Neuronal stem cell (in vitro differentiated cells): ENCODE measurements around the gene CBARP.
A peak's percentile ranks its signal among the peaks of the same experiment; 100 is the strongest.

Experiments
- DNase-seq: peaks from one replicate; pipeline ENCODE4 v3.0.0-alpha.2; 2013; ENCODE audit warnings: low spot score
- H2AFZ ChIP-seq: one replicate; pipeline ENCODE4 v1.6.1; 2013; ENCODE audit warnings: mild to moderate bottlenecking, low read length, inconsistent platforms
- H2AK5ac ChIP-seq: 2 replicates; pipeline ENCODE4 v1.6.1; 2013; ENCODE audit warnings: low read depth, mild to moderate bottlenecking, inconsistent platforms, low read length, moderate library complexity, mixed read lengths
- H2BK120ac ChIP-seq: 2 replicates; pipeline ENCODE4 v1.6.1; 2013; ENCODE audit warnings: low read depth, mild to moderate bottlenecking, inconsistent platforms, low read length, moderate library complexity, mixed read lengths
- H2BK12ac ChIP-seq: one replicate; pipeline ENCODE4 v1.6.1; 2013; ENCODE audit warnings: low read length, inconsistent platforms
- H2BK15ac ChIP-seq: 2 replicates; pipeline ENCODE4 v1.6.1; 2013; ENCODE audit warnings: mild to moderate bottlenecking, low read length, inconsistent platforms, mixed read lengths
- H2BK5ac ChIP-seq: one replicate; pipeline ENCODE4 v1.6.1; 2013; ENCODE audit warnings: inconsistent platforms, mild to moderate bottlenecking, low read length, moderate library complexity
- H3K14ac ChIP-seq: one replicate; pipeline ENCODE4 v1.6.1; 2013; ENCODE audit warnings: low read length, inconsistent platforms
- H3K18ac ChIP-seq: 2 replicates; pipeline ENCODE4 v1.6.1; 2013; ENCODE audit warnings: low read length, inconsistent platforms
- H3K23ac ChIP-seq: 2 replicates; pipeline ENCODE4 v1.6.1; 2013; ENCODE audit warnings: low read depth, mild to moderate bottlenecking, mixed read lengths, low read length, inconsistent platforms; ENCODE audit not compliant: poor library complexity
- H3K27ac ChIP-seq: replicated peaks from 3 replicates; pipeline ENCODE4 v1.5.1; 2013; ENCODE audit warnings: low read length, inconsistent platforms
- H3K27me3 ChIP-seq, 3 experiments: 2 replicates each; pipeline ENCODE4 v1.6.1; 2013; ENCODE audit warnings: low read length in 3 of 3, mild to moderate bottlenecking in 2 of 3, inconsistent platforms in 1 of 3, low read depth in 1 of 3, mixed read lengths in 1 of 3, moderate library complexity in 1 of 3; ENCODE audit not compliant: control insufficient read depth in 3 of 3, insufficient read depth in 3 of 3
- H3K36me3 ChIP-seq, 2 donors: replicated peaks in 1 of 2; 2 replicates each; pipeline ENCODE4 v1.6.1; 2013; ENCODE audit warnings: low read length in 2 of 2; ENCODE audit not compliant: control insufficient read depth in 2 of 2, insufficient read depth in 2 of 2
- H3K4ac ChIP-seq: 2 replicates; pipeline ENCODE4 v1.6.1; 2013; ENCODE audit warnings: inconsistent platforms, mild to moderate bottlenecking, low read length, moderate library complexity
- H3K4me1 ChIP-seq, 2 donors: 1 replicate in 1 of 2; 2 replicates in 1 of 2; pipeline ENCODE4 v1.6.1; 2013; ENCODE audit warnings: low read length in 2 of 2, low read depth in 1 of 2; ENCODE audit not compliant: control insufficient read depth in 2 of 2, insufficient read depth in 1 of 2
- H3K4me2 ChIP-seq: one replicate; pipeline ENCODE4 v1.6.1; 2013; ENCODE audit warnings: mild to moderate bottlenecking, low read length, inconsistent platforms; ENCODE audit not compliant: insufficient read depth, poor library complexity, severe bottlenecking
- H3K4me3 ChIP-seq, 2 donors: 2 replicates each; pipeline ENCODE4 v1.5.1; 2013; ENCODE audit warnings: low read length in 2 of 2, mild to moderate bottlenecking in 2 of 2, inconsistent platforms in 1 of 2, moderate library complexity in 1 of 2
- H3K79me1 ChIP-seq: one replicate; pipeline ENCODE4 v1.6.1; 2013; ENCODE audit warnings: low read depth, mild to moderate bottlenecking, inconsistent platforms, low read length, moderate library complexity
- H3K9ac ChIP-seq: one replicate; pipeline ENCODE4 v1.6.1; 2013; ENCODE audit warnings: mild to moderate bottlenecking, low read depth, low read length, inconsistent platforms; ENCODE audit not compliant: poor library complexity
- H3K9me3 ChIP-seq, 2 donors: replicated peaks in 1 of 2; 2 replicates each; pipeline versions ENCODE3 to v1.6.1; 2013; ENCODE audit warnings: low read length in 2 of 2, mild to moderate bottlenecking in 2 of 2, inconsistent platforms in 1 of 2, low read depth in 1 of 2, mixed read lengths in 1 of 2, moderate library complexity in 1 of 2; ENCODE audit not compliant: control insufficient read depth in 2 of 2, insufficient read depth in 1 of 2
- H4K8ac ChIP-seq: one replicate; pipeline ENCODE4 v1.6.1; 2013; ENCODE audit warnings: low read depth, mild to moderate bottlenecking, inconsistent platforms, low read length, moderate library complexity
- H4K91ac ChIP-seq: one replicate; pipeline ENCODE4 v1.6.1; 2013; ENCODE audit warnings: low read length, low read depth, mild to moderate bottlenecking, inconsistent platforms; ENCODE audit not compliant: poor library complexity
- WGBS, 2 donors: extraction: QIAGEN DNeasy Blood & Tissue Kit; methylation state at CpG; one replicate each; pipeline ENCODE4 v1.1.7; 2013; ENCODE audit warnings: missing lambda C conversion rate in 2 of 2, mixed read lengths in 1 of 2; ENCODE audit not compliant: insufficient read length in 2 of 2, insufficient replicate concordance in 1 of 2; ENCODE audit errors: extremely low coverage in 2 of 2; 5-methylcytosine and 5-hydroxymethylcytosine counted together

CBARP gene

DNA sequence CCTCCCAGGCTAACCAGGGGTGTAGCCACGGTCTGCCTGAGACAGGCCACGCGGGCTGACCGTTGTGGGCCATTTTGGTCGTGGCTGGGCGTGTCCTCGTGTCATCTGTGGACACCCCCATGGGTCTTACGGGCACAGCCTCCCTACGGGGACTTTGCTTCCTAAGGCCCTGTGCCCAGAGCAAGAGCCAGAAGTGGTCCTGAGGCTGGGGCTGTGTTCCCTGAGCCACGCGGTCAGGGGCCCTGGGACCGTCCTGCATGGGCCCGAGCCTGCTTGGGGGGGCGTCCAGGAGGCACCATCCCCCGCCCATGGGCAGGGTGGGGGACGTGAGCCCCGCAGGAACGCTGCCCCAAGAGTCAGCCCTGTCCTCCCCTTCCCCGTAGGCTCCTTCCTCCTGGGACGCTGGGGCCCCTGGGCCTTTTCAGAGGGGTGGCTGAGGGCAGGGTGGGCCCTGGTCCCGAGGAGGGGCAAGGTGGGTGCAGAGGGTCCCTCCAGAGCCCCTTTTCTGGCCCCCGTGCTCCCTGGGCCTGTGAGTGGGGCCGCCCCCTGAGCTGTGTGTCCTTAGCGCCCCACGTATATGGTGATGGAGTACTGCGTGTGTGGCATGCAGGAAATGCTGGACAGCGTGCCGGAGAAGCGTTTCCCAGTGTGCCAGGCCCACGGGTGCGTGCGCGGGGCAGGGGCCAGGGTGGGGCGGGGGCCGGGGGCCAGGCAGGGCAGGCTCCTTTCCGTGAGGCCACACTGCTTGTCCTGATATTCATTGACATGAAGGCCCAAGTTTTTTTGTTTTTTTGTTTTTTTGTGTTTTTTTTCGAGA lies 18.8 kb downstream of the CBARP start:
- peak overlapping the region; percentile 58 for H2BK12ac ChIP-seq
- H3K23ac ChIP-seq, result peak overlapping the region; percentile 80
- H2BK15ac ChIP-seq, result peak overlapping the region; percentile 49
- WGBS, 2 donors, result no CpG with 5 or more reads among the region's 37 CpGs
- H3K18ac ChIP-seq, result peak overlapping the region; percentile 38
- H3K9me3 ChIP-seq, result no peaks in the 10 kb centered on the region
- no peaks in the 10 kb centered on the region for H3K27me3 ChIP-seq
- peaks cover 43% of the 10 kb centered on the region for H3K79me1 ChIP-seq
- H2AK5ac ChIP-seq, result peak overlapping the region; percentile 46
- no peak overlapping the region for H3K9ac ChIP-seq
- H3K4me2 ChIP-seq, result no peak overlapping the region
- no peak overlapping the region for H3K27ac ChIP-seq
- H2BK120ac ChIP-seq, result no peak overlapping the region
- H4K8ac ChIP-seq, result peak overlapping the region; percentile 17
- peaks cover 8 to 48% of the 10 kb centered on the region in 2 donors for H3K36me3 ChIP-seq
- H2AFZ ChIP-seq, result no peak overlapping the region
- no peak for DNase-seq
- peaks cover 8 to 17% of the 10 kb centered on the region in 2 donors for H3K4me1 ChIP-seq
- H4K91ac ChIP-seq, result no peak overlapping the region
- H3K4ac ChIP-seq, result no peak overlapping the region
- no peak overlapping the region for H3K14ac ChIP-seq
- peak overlapping the region; percentile 87 for H2BK5ac ChIP-seq
- no peak overlapping the region for H3K4me3 ChIP-seq

DNA sequence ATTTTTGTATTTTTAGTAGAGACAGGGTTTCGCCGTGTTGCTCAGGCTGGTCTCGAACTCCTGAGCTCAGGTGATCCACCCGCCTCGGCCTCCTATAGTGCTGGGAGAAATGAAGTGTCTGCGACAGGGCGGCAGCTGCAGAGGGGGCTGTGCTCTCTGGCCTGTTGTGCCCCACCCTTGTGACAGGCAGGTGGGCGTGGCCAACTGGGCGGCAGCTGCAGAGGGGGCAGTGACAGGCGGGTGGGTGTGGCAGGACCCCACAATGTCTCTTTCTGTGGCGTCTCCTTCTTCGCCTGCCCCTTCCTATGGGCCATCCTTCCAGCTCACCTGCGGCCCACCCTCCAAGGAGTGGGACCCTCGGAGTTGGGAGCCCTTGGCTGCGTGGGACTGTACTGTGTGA lies 20.4 kb downstream of the CBARP start:
- WGBS, 2 donors, result no CpG with 5 or more reads among the region's 15 CpGs
- Histone ChIP-seq H3K4me1 (peaks cover 13 to 17% of the 10 kb centered on the region in 2 donors), H2BK5ac (no peak overlapping the region), H2BK15ac (no peak overlapping the region), H2BK12ac (no peak overlapping the region), H3K4me2 (peak overlapping the region; percentile 11), H3K4ac (no peak overlapping the region), H2AK5ac (no peak overlapping the region), H3K14ac (peak overlapping the region; percentile 31), H3K23ac (no peak overlapping the region), H3K4me3 (no peak overlapping the region), H4K8ac (no peak overlapping the region), H3K18ac (no peak overlapping the region), H3K9ac (peak overlapping the region; percentile 60), H2BK120ac (no peak overlapping the region), H3K36me3 (peaks cover 7 to 42% of the 10 kb centered on the region in 2 donors), H3K27ac (no peak overlapping the region), H2AFZ (no peak overlapping the region), H3K79me1 (peaks cover 42% of the 10 kb centered on the region), H3K9me3 (peaks cover 0 to 2% of the 10 kb centered on the region in 2 donors), H4K91ac (no peak overlapping the region), H3K27me3 (no peaks in the 10 kb centered on the region)
- no peak for DNase-seq

- H3K27ac ChIP-seq, result no peak overlapping the region
- no CpG with 5 or more reads among the region's 12 CpGs for WGBS, 2 donors
- no peak overlapping the region for H2AFZ ChIP-seq
These were observed 21.0 kb downstream of the CBARP start for GRCh38 chr19:1216756-1217155.

More at GRCh38 chr19:1216756-1217155, 21.0 kb downstream of the CBARP start:
- Histone ChIP-seq H3K4me2 (no peak overlapping the region), H3K4me1 (peaks cover 13 to 17% of the 10 kb centered on the region in 2 donors), H3K14ac (no peak overlapping the region), H3K4ac (no peak overlapping the region), H3K4me3 (no peak overlapping the region), H3K9ac (no peak overlapping the region), H3K36me3 (peaks cover 7 to 42% of the 10 kb centered on the region in 2 donors), H3K79me1 (peaks cover 44% of the 10 kb centered on the region), H2BK5ac (peak overlapping the region; percentile 75), H3K18ac (no peak overlapping the region), H2AK5ac (no peak overlapping the region), H3K27me3 (no peaks in the 10 kb centered on the region), H3K9me3 (peaks cover 0 to 2% of the 10 kb centered on the region in 2 donors), H4K8ac (no peak overlapping the region), H2BK15ac (no peak overlapping the region), H4K91ac (no peak overlapping the region), H2BK120ac (no peak overlapping the region), H3K23ac (peak overlapping the region; percentile 55), H2BK12ac (no peak overlapping the region)
- no peak for DNase-seq
